Esophagus muscularis mucosa (tissue), 3 donors: ENCODE measurements around the gene RBBP6.

Source experiments
- POLR2A ChIP-seq: fragments of 450-650 bp; IDR thresholded peaks from one replicate; pipeline ENCODE4 v1.6.1; 2017; ENCODE audit warnings: antibody characterized with exemption, moderate library complexity, mild to moderate bottlenecking, low read depth
- POLR2AphosphoS5 ChIP-seq, 2 donors: sonication (generic); formaldehyde crosslinking; IDR thresholded peaks; one replicate each; pipeline ENCODE4 v1.6.1; 2017; ENCODE audit warnings: antibody characterized with exemption in 2 of 2
- TF ChIP-seq, protein P1 (sequence below), 3 experiments: fragments of 200-600 bp in 2 of 3; fragments of 450-650 bp in 1 of 3; sonication (generic) in 2 of 3; IDR thresholded peaks; one replicate each; pipeline ENCODE4 v1.5.1; 2017 to 2019; ENCODE audit warnings: antibody characterized with exemption in 3 of 3, mild to moderate bottlenecking in 2 of 3, moderate library complexity in 1 of 3

DNA sequence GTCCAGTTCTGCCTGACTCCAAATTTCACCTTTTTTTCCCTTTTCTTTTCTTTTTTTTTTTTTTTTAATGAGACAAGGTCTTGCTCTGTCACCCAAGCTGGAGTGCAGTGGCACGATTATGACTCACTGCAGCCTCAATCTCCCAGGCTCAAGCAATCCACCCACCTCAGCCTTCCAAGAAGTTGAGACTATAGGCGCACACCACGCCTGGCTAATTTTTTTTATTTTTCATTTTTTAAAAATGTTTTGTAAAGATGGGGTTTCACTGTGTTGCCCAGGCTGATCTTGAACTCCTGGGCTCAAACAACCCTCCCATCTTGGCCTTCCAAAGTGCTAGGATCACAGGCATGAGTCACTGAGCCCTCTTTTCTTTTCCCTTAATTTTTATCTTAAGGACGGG is 33.4 kb upstream of the RBBP6 start:
- TF ChIP-seq POLR2AphosphoS5 (IDR thresholded peaks at IDR 0.05) (no peak), POLR2A (no peak)
- TF ChIP-seq, protein P1, sequence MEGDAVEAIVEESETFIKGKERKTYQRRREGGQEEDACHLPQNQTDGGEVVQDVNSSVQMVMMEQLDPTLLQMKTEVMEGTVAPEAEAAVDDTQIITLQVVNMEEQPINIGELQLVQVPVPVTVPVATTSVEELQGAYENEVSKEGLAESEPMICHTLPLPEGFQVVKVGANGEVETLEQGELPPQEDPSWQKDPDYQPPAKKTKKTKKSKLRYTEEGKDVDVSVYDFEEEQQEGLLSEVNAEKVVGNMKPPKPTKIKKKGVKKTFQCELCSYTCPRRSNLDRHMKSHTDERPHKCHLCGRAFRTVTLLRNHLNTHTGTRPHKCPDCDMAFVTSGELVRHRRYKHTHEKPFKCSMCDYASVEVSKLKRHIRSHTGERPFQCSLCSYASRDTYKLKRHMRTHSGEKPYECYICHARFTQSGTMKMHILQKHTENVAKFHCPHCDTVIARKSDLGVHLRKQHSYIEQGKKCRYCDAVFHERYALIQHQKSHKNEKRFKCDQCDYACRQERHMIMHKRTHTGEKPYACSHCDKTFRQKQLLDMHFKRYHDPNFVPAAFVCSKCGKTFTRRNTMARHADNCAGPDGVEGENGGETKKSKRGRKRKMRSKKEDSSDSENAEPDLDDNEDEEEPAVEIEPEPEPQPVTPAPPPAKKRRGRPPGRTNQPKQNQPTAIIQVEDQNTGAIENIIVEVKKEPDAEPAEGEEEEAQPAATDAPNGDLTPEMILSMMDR (IDR thresholded peaks at IDR 0.05): no peak
